Germinal center (tissue), 1 donor: ENCODE results near the gene TEAD1.

Experiments used
- DNase-seq: peaks from one replicate; pipeline ENCODE4 v3.0.0; 2012; ENCODE audit warnings: mixed read lengths, low spot score

The TEAD1 gene

DNA sequence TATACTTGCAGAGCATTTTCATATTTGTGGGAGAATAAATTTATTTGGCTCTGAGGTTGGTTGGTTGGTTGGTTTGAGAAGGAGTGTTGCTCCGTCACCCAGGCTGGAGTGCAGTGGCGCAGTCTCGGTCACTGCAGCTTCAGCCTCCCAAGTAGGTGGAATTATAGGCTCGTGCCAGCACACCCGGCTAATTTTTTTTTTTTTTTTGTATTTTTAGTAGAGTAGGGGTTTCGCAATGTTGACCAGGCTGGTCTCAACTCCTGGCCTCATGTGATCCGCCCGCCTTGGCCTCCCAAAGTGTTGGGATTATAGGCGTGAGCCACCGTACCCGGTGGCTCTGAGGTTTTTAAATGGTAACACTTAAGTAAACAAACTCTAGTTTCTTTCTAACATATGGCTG lies 161.1 kb downstream of the TEAD1 start:
- DNase-seq = no peak

GRCh38 chr11:12838463-12839123 lies 164.4 kb downstream of the TEAD1 start:
- DNase-seq = no peak

DNA sequence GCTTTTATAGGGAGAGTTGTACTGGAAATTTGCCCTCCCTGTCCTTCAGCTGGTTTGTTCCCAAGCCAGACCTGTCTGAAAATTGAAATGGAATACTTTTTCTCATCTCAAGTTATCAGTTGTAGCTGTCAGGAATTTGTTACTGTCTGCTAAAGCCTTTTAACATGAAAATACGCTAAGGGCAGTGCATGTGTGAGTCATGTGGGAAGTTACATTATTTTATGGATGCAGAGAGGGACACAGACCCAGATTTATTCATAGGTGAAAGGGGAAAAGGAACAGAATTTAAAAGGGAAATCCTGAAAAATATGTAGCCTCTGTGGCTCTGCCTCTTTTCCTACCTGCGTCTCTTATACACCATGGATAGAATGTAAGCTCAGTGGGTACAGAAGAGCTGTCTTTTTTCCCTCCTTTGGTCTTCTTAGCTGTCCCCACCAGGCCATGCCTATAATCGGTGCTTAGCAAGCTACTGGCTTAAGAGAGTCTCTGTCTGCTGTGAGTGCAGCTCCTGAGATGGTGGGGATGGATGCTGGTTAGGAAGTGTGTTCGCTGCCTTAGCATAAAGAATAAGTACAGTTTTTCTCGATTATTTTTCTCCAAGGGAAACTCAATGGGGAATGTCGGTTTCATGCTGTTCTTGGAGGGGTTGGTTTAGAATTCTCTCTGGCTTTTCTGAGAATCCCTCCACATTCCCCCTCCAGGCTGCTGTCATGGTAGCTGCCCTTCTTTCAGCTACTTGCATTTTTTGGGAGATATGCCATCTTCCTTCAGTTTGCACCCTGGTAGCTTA lies 166.8 kb downstream of the TEAD1 start:
- DNase-seq = no peak

DNA sequence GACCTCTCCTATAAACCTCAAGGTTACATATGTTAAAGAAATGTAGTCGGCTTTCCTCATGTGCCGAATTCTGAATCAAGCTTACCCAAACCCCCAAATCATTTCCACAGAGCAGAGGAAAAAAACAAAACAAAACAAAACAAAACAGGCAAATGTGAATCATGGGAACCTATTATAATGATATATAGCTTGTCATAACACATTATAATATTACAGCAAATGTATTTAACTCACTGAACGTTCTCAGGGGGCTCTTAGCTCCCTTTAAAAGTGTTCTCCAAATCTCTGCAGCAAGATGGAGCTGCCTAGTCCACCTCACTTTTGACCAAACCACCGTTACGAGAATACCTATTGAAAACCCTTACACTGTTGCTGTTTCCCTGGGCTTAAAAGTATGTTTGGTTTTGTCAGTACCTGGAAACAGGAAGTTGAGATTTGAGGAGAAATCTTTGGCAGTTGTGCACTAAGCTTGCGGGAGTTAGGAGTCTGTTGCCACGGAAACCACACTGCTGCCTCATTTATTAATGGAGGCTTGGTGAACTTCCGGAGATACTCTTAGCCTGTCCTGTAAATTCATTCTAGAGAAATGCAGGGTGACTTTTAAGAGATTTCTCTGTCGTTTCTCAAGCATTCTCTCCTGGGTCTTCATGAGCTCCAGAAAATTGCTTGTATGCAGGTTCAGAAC lies 167.9 kb downstream of the TEAD1 start:
- no peak for DNase-seq

DNA sequence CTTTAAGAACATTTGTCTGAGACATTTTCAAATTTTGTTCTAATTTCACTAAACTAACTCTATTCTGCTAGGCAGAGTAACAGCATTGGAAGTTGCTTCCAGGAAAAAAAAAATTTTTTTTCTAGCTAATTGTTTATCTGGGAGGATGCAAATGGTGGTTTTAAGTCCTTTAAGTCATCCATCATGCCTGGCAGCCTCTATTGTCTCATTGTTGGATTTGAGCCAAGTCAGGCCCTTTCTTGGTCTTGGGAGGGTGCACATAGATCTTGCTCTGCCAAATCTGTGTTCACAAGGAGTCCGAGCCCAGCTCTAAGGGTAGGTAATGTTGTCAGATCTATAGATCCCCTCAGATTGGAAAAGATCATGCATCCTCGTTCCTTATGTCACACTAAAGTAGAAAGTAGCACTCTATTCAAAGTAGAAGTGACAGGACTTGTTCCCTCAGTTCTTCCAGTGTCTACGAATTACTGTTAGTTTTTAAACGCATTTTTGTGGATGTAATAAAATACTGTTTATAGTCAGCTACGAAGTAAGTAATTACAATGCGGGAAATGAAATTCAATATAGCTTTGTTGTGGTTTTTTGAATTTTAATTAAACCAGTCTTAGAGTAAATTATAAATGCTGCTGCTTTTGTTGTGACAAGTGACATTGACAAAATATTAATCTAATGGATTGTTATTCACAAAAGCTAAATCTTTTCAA lies 168.9 kb downstream of the TEAD1 start:
- no peak for DNase-seq

DNA sequence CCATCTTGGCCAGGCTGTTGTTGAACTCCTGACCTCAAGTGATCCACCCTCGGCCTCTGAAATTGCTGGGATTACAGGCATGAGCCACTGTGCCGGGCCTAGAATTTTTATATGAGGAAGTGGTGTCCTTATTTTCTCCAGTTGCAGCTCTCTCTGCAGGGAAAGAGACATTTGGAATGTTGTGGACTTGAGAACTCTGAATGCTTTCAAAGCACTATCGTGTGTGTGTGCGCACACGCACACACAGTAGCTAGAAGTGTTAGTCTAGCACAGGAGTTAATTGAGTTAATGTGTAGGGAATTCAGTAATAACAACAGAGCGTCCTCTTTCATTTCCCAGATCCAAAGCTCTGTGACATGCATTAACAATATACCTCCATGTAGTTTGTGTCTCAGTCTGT lies 170.9 kb downstream of the TEAD1 start:
- DNase-seq = no peak

DNA sequence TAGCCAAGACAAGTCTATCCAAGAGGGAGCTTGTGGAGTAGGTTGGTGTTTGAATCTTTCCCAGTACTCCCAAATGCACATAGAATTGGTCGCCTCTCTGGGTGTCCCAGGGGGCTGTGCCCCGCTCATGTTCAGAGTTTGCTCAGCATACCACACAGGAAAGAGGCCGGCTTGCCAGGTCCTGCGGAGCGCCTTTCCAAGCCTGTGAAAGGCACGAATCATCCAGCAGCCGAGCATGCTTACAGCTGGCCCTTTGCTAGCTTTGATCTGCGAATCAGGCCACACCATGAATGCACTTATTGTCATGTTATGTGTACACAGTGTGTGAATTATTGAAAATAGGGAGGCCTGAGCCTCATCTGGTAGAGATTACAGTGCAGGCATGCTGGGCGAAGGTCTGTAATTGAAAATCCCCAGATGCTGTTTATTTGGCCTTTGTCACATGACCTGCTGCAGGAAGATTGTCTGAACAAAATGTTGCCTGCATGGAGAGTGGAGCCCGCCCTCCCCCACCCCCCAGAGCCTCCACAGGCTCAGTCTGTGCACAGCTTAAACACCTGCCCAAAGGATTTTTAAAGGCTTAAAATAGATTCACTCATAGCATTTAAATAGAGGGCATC lies 171.6 kb downstream of the TEAD1 start:
- no peak for DNase-seq

DNA sequence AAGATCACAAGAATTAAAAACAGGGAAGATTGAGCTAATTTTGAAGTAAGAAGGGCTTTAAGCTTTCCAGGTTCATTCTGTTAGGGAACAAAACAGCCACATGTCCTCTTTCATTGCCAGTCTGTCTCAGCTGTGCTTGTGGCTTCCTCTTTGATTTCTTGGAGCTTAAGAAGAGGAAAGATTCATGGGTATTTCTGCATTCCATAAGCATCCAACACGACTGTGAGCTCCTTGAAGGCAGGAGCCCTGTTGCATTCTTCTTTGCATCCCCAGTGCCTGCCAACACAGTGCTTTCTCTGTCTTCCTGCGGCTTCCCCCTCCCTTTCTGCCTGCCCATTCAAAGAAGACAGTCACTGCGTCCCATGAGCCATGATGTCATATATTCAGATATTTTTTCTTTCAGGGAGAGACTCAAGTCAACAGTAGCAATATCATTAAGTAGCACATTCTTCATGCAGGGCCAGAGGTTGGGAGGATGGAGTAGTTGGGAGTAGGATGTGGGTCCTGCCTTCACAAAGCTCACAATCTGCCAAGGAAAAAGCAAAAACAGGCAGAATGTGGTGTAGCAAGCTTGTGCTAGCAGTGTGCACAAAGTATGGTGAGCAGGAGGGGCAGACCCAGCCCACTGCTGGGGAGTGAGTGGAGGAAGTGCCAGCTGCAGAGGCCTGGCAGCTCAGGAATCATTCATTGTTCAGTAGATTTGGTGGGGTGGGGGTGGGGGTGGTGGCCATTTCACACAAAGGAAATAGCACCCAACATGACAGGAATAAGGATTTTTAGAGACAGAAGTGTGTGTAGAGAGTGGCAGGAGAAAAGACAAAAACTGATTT lies 172.8 kb downstream of the TEAD1 start:
- DNase-seq = no peak

GRCh38 chr11:12848413-12848812 lies 174.2 kb downstream of the TEAD1 start:
- DNase-seq = no peak

- DNase-seq = no peak
These were observed 179.1 kb downstream of the TEAD1 start for GRCh38 chr11:12853325-12853651.

GRCh38 chr11:12853652-12854296 lies 179.6 kb downstream of the TEAD1 start:
- DNase-seq = no peak

GRCh38 chr11:12854297-12854661 lies 180.1 kb downstream of the TEAD1 start:
- DNase-seq = no peak

- no peak for DNase-seq
These were observed 180.6 kb downstream of the TEAD1 start for GRCh38 chr11:12854829-12855228.

- no peak for DNase-seq
These were observed 182.1 kb downstream of the TEAD1 start for GRCh38 chr11:12856338-12856737.

DNA sequence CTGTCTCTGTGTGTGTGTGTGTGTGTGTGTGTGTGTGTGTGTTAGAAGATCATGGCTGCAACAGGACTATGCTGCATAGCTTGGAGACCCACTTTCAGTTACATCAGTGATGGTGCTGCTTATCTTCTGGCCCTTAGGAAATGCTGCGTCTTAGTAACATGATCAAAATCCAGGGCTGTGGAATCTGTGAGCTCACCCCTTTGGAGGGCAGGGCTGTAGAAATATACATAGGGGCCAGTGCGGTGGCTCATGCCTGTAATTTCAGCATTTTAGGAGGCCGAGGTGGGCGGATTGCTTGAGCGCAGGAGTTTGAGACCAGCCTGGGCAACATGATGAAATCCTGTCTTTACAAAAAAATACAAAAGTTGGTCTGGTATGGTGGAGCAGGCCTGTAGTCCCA lies 183.4 kb downstream of the TEAD1 start:
- no peak for DNase-seq

- DNase-seq = no peak
These were observed 185.8 kb downstream of the TEAD1 start for GRCh38 chr11:12859872-12860657.

- no peak for DNase-seq
These were observed 186.6 kb downstream of the TEAD1 start for GRCh38 chr11:12860827-12861226.

DNA sequence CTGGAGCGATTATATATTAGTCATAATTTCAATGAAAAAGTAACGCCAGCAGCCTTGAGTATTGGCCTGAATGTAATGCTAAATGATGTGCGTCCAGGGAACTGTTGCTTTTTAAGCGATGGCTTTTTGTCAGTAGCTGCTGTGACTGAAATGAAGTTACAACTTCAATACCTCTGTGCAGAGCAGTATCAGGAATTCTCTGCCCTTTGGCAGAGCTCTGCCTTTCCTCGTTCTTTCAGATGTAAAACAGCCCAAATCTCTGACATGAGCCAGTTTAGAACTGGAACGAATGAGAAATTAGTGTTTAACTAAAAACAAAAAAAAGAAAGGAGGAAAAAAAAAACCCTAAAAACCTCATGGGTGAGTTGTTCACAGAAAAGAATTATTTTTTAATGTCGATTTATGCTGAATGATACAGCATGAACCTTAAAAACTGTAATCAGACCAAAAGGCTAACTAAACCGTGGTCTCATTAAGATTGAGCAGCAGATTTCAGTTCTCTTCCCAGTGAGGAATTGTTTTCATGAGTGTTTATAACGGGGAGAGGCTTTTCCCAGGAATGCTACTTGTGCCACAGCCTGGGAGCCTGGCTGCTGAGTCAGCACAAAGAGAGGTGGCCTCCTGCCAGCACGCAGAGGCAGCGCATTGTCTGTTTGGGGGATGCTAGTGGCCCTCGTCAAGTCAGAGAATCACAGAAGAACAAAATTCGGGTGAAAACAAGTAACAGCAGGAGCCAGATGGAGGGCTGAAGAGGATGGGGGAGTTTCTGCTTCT lies 188.7 kb downstream of the TEAD1 start:
- DNase-seq = no peak

GRCh38 chr11:12863605-12864121 lies 189.4 kb downstream of the TEAD1 start:
- DNase-seq = no peak
